HG02623 (cell line): ENCODE results near the gene BFSP2.
"Not testable (repeated sequence)": the region's sequence is repeated elsewhere in the genome, so short reads cannot be mapped to it uniquely, and the experiment has no call there.

Source experiments
- ATAC-seq: cut with Tn5 transposase; IDR thresholded peaks from one replicate; pipeline ENCODE4 v1.9.1; 2021; ENCODE audit warnings: moderate library complexity; ENCODE audit not compliant: unreplicated experiment

BFSP2 gene

GRCh38 chr3:133452641-133453319, 52.9 kb downstream of the BFSP2 start:
- ATAC-seq, result no peak

GRCh38 chr3:133453383-133453782, 53.5 kb downstream of the BFSP2 start:
- ATAC-seq, result no peak

DNA sequence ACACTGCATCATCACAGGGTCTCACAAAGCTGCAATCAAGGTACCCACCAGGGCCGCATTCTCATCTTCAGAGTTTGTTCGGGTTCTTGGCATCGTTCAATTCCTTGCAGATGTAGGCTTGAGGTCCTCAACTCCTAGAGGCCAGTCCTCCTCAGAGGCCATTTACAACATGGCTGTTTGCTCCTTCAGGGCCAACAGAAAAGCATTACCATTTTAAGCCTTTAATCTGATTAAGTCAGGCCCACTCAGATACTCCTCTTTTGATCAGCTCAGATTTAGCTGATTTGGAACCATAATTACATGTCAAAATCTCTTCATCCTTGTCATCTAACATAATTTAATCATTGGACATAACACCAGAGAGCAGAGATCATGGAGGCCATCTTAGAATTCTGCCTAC, 55.4 kb downstream of the BFSP2 start:
- no peak for ATAC-seq

- no peak for ATAC-seq
Observed at GRCh38 chr3:133455960-133456359, 56.1 kb downstream of the BFSP2 start.

DNA sequence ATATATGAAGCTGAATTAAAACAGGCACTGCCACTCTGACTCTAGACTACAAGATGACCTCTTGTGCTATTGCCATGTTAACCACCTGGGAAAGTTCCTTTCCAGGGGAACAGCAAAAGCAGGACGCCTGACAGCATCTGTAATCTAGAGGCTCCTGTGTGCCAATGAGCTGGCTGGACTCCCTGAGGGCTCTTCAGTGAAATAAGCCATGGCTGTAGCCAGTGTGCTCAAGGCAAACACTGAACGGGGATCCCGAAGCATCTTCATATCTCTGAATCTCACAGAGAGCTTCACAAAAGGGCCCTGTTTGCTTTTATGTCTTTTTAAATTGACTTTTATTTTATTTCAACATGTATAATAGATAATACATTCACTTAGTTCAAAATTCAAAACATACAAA, 57.2 kb downstream of the BFSP2 start:
- no peak for ATAC-seq

- no peak for ATAC-seq
Observed at GRCh38 chr3:133457465-133458067, 57.7 kb downstream of the BFSP2 start.

DNA sequence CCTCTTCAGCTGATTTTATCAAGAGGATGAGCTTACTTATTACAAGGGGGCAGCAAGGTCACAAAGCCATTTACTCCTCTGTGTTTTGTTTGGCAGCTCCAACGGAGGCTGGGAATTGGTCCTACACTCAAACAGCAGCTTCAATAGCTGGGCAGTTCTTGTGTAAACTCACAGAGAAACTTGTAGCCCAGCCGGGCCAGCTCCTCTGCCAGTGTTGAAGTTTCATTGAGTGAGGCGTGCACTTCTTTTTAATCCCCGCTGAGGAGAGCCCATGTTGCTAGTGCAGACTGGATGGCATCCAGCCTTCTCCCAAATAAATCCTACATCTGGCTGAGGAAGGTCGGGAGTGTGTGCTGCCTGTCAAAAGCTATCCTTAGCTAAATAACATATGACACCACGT, 59.5 kb downstream of the BFSP2 start:
- ATAC-seq, result no peak

- ATAC-seq, result no peak
Observed at GRCh38 chr3:133460809-133461208, 61.0 kb downstream of the BFSP2 start.

DNA sequence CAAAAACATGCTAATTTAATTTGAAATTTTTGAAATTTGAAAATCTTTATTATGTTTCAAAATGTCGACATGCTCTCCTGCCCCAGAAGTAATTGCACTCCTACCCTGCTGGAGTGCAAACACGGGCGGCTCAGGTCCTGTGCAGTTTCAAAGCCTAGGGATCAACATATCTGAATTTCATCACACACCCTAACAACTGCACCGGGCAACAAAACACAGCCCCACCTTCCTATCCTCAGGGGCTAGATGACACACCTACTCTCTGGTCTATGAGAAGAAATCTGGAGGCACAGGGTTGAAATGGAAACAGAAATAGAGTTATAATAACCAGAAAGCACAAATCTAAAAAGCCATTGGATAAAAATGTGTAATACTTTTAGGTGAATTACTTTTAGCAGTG, 61.4 kb downstream of the BFSP2 start:
- ATAC-seq, result no peak

DNA sequence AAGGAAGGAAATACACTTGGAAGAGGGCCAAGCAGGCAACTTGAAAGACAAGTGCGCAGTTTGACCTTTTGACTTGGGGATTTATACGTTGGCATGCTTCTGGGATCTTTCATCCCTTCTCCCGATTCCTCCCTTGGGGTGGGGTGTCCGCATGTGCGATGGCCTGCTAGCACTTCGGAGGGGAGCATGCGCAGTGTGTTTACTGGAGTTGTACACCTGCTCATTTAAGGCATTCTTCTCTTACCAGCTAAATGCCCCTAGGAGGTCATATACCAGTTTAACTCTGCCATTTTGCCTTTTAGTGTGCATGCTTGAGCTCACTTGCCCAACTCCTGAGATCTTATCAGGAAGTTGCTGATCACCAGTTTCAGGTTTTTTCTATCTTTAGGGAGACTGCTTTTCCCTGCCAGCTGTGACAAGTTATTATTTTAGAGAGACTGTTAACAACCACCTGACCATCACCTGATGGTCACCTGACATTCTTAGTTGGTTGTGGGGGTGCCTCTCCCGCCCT, 63.5 kb downstream of the BFSP2 start:
- no peak for ATAC-seq

GRCh38 chr3:133464573-133464972, 64.7 kb downstream of the BFSP2 start:
- no peak for ATAC-seq

GRCh38 chr3:133466531-133467386, 66.9 kb downstream of the BFSP2 start:
- ATAC-seq, result no peak

DNA sequence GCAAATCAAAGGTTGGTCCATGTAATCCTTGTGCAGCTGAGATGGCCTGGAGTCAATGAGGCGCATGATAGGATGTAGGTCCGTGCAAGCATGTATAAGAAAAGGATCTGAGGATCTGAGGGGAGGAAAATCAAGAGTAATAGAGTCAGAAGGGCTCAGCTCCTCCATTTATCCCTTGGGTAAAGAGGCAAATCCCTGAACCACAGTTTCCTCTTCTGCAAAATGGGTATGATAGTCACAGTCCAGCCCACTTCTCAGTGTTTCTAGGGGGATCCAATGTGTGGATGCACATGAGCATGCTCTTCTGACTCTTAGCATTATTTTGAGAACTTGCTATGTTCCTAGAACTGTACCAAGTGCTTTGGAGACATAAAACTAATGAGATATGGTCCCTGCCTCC, 67.9 kb downstream of the BFSP2 start:
- no peak for ATAC-seq

DNA sequence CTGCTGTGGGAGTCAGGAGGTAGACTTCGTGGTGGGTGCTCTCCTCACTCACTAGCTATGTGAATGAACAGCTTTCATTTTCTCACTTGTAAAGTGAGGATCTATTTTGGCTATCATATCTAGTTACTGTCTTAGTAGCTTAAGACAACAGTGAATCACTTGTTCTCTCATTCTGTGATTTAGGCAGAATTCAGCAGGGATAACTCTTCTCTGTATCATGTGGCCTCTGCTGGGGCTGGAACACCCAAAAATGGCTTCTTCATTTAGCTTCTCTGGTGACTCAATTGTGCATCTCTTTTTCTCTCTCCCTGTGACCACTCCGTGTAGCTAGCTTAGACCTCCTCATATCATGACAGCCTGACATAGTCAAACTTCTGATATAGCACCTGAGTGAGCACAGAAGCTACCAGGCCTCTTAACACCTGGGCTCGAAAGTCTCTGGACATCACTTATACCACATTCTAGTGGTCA, 68.4 kb downstream of the BFSP2 start:
- no peak for ATAC-seq

GRCh38 chr3:133469140-133469731, 69.4 kb downstream of the BFSP2 start:
- ATAC-seq, result no peak

GRCh38 chr3:133472242-133472641, 72.4 kb downstream of the BFSP2 start:
- no peak for ATAC-seq

DNA sequence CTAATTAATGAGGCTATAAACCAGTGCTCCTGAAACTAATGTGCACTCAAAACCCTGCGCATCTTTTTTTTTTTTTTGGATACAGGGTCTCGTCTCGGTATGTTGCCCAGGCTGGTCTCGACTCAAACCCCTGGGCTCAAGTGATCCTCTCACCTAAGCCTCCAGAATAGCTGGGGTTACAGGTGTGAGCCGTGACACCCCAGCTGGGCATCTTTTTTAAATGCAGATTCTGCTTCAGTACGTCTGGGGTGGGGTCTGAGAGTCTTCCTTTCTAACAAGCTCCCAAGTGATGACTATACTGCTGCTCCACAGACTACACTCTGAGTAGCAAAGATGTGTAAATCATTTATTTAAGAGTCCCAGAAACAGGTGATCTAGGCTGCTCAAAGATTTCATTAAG, 73.0 kb downstream of the BFSP2 start:
- no peak for ATAC-seq

GRCh38 chr3:133473472-133474191, 73.8 kb downstream of the BFSP2 start:
- ATAC-seq, result not testable (repeated sequence)

DNA sequence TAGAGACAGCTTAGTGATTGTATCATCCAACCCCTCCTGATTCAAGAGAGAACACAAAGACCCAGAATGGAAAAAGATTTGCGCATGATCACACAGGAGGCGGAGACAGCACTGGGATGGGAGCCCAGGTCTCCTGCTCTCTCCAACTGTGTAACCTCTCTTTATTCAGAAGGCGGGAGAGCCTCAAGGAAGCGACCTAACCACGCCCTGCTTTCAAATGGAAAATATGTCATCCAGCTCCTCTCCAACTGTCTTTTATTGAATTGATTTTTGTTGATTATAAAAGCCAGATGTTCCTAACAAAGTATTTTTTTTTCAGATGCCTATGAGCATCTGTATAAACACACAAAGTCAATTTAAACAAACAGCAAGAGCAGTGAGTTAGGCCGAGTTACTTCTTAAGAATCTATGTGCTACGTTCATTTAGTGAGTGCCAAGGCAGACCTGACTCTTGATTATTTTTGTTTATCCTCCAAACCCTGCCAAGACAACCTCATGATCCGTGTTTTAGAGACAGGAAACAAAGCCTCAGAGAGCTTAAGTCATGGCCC, 74.5 kb downstream of the BFSP2 start:
- no peak for ATAC-seq

DNA sequence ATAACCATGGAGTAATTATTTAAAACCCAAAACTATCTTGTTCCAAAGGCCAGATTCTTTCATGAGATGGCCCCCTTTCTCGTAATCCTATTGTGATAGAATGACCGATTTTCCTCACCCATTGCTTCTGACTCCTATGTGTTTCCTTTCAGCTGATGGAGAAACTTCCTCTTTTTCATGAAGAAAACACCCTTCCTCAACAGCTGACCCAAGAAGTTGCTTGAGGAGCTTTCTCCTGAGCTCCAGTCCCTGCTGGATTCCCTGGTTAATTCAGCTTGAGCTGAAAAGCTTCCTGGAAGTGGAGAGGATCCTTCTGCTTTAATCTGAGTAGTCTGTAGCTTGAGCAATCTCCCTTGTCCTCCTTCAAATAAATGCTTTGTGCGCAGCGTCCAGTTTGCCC, 75.0 kb downstream of the BFSP2 start:
- no peak for ATAC-seq
